ENCODE results near the gene BBS5.
"Not testable (repeated sequence)": the region's sequence is repeated elsewhere in the genome, so short reads cannot be mapped to it uniquely, and the experiment has no call there.

GRCh38 chr2:169539460-169539859 lies 60.2 kb downstream of the BBS5 start:
- TF ChIP-seq CTCF, POLR2AphosphoS5 (IDR thresholded peaks at IDR 0.05): not testable (repeated sequence)
